Heart right ventricle (tissue), 16 donors: Measurements from ENCODE around the gene TUBGCP5. TPM values are rescaled to one million over a fixed set of nuclear protein-coding genes. Genes with fewer than 3 reads are reported as not detected.
A peak's percentile ranks its signal among the peaks of the same experiment; 100 is the strongest.

ENCODE experiments used
- ATAC-seq, 8 donors: fragments of 200-7000 bp; cut with Tn5 transposase; one replicate each; pipeline ENCODE4 v1.9.1; 2020; ENCODE audit warnings: mild to moderate bottlenecking in 8 of 8, moderate library complexity in 8 of 8, moderate number of reproducible peaks in 1 of 8
- DNase-seq, 2 donors: peaks; one replicate each; pipeline ENCODE4 v3.0.0-alpha.2; 2020
- H3K27ac ChIP-seq, 10 donors: fragments of 200-600 bp; sonication (generic) in 2 of 10; one replicate each; pipeline versions ENCODE4 v1.5.0 to v1.8.0; 2020 to 2022; ENCODE audit warnings: mild to moderate bottlenecking in 3 of 10
- H3K27me3 ChIP-seq, 7 donors: fragments of 200-600 bp; one replicate each; pipeline ENCODE4 v1.8.0; 2021 to 2022; ENCODE audit warnings: mild to moderate bottlenecking in 2 of 7
- H3K36me3 ChIP-seq, 9 donors: fragments of 200-600 bp; sonication (generic) in 1 of 9; one replicate each; pipeline versions ENCODE4 v1.5.0 to v1.8.0; 2020 to 2022; ENCODE audit warnings: mild to moderate bottlenecking in 2 of 9
- H3K4me1 ChIP-seq, 9 donors: fragments of 200-600 bp; sonication (generic) in 1 of 9; one replicate each; pipeline versions ENCODE4 v1.5.0 to v1.8.0; 2020 to 2022; ENCODE audit warnings: mild to moderate bottlenecking in 4 of 9
- H3K4me3 ChIP-seq, 10 donors: fragments of 200-600 bp; sonication (generic) in 2 of 10; one replicate each; pipeline versions ENCODE4 v1.5.0 to v1.8.0; 2020 to 2022; ENCODE audit warnings: mild to moderate bottlenecking in 7 of 10, moderate library complexity in 2 of 10
- H3K9me3 ChIP-seq, 11 donors: fragments of 200-600 bp in 10 of 11; sonication (generic) in 2 of 11; one replicate each; pipeline versions ENCODE4 v1.5.0 to v1.8.0; 2013 to 2022; ENCODE audit warnings: mild to moderate bottlenecking in 2 of 11, control low read depth in 1 of 11, moderate library complexity in 1 of 11
- WGBS, 2 donors: extraction: QIAGEN DNeasy Blood & Tissue Kit; methylation state at CpG; one replicate each; pipeline ENCODE4 v1.1.7; 2013; ENCODE audit warnings: inconsistent platforms in 1 of 2; 5-methylcytosine and 5-hydroxymethylcytosine counted together
- intact Hi-C, 10 donors: fragments of 100-400 bp; cut with DNase I; formaldehyde crosslinking; loops; one replicate each; pipeline versions ENCODE4 v1.11.1 to v1.14.2; 2022
- polyA plus RNA-seq, 2 donors: library from polyadenylated mRNA; stranded (reverse); fragments of 200-250 nt; gene quantifications; one replicate each; pipeline ENCODE4 v1.2.3, GENCODE V29; 2013
- total RNA-seq, 10 donors: library from RNA; stranded (reverse); fragmentation: NEBNext Ultra II Directional in 3 of 10; extraction: Animal tissue kit (Norgen Biotek cat#: 25700) in 3 of 10; gene quantifications; one replicate each; pipeline versions ENCODE4 v1.2.1 to v1.2.4, GENCODE V29; 2021 to 2023
- TF ChIP-seq, protein P1 (sequence below), 9 donors: fragments of 200-600 bp; sonication (generic) in 2 of 9; IDR thresholded peaks; one replicate each; pipeline versions ENCODE4 v1.5.0 to v1.8.0; 2021 to 2022; ENCODE audit warnings: antibody characterized with exemption in 9 of 9, mild to moderate bottlenecking in 5 of 9, moderate library complexity in 1 of 9
- donor health status: Arrhythmogenic right ventricular cardiomyopathy.
- donor health status: ischemic (EF 13 %, LVEDD 7.1; RV severe dilation, severe dysfunction).
- donor health status: healthy with polysubstance abuse.
- donor health status: DM: no; HTN: yes; CAD: no.
- donor health status: DM: no; HTN: no; CAD: no.
- donor health status: ischemic (EF 25% LVEDD 6.9; RV normal size, moderate dysfunction).
- donor health status: ischemic (EF 25% LVEDD 5.7; RV mildly dilated, moderate dysfunction).
- donor health status: healthy.
- donor health status: DM: yes; HTN: yes; CAD: no.
- donor health status: Ischemic cardiomyopathy.
- donor health status: ischemic (EF 35%, LVEDD 5.7; RV mildly dilated, moderate dysfunction).
- donor health status: nonischemic (EF 11% LVEDD 7.7; RV severe dilation, severe dysfunction).
- donor health status: DM: yes; HTN: yes; CAD: no.
- donor health status: PGD.
- donor health status: ischemic (EF 29% LVEDD 5.4; RV normal size, mild dysfunction).
- donor health status: nonischemic (EF 23%, LVEDD 6.1; RV moderate dilation, normal function).

The TUBGCP5 gene
- total and polyA plus RNA-seq, 12 donors = 3.8 to 17.3 (median 13.2) TPM

DNA sequence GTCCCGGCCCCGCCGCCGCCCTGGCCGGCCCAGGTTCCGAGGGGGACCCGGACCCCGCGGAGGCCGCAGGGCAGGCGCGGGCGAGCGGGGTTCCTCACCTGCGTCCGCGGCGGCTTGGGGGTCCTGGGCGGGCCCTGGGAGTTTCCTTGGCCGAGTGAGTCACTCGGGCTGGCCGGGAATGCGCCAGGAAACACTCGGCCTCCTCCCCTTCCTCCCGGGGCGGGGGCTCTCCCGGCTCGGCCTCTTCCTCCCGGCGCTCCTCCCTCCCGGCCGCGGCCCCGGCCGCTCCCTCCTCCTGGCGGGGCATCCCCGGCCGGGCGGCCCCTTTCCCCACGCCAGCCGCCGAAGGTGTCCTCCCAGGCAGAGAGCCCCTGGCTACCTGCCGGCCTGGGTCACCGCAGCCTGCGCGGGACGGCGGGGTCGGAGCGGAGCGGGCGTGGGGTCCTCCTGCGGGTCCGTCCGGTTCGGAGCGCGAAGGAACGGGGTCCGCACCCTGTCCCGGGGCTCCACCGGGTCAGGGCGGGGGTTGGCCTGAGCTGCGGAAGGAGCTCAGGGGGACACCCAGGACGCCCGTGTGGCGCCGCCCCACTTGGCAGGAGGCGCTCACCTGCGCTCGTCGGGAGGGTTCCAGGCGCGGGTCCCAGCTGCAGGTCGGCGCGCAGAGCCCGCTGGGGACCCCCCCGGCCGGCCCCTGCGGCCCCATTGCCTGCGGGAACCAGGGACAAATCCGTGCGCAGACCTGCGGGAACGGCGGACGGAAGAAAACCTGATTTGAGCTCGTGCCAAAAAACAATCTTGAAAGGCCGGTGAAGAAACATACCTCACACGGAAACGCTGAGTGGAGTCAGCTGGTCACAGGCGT lies 58.9 kb downstream of the TUBGCP5 start, which contains the start of gene CYFIP1:
Gene CYFIP1 (minus strand): TSS at position 180 of the 862 bp plus-strand sequence. CDS start 33,083 bp downstream, outside the sequence.
- no peaks in the 10 kb centered on the region for H3K9me3 ChIP-seq
- WGBS, 2 donors = 0 to 1% methylated on average over 61 to 93 of the region's 93 CpGs
- intact Hi-C loops = loop anchor here in 4 of 10 donors (2.0 to 10.0 kb wide), 5 partner anchors 32 to 143 kb away; partner anchors contain the start of genes NIPA2 (in 1 of the 4) and TUBGCP5 (in 1 of the 4)
- H3K4me1 ChIP-seq = peaks cover 3 to 31% (median 15%) of the 10 kb centered on the region in 9 donors
- H3K36me3 ChIP-seq = no peaks in the 10 kb centered on the region
- H3K27me3 ChIP-seq = peaks cover 0 to 15% (median 0%) of the 10 kb centered on the region in 7 donors
- H3K27ac ChIP-seq = peak within 1 kb of the TSS; percentile 83 to 95 (median 88)
- peak within 1 kb of the TSS; percentile 48 to 95 (median 92) for H3K4me3 ChIP-seq
- DNase-seq = peak; percentile 90
- TF ChIP-seq, protein P1, sequence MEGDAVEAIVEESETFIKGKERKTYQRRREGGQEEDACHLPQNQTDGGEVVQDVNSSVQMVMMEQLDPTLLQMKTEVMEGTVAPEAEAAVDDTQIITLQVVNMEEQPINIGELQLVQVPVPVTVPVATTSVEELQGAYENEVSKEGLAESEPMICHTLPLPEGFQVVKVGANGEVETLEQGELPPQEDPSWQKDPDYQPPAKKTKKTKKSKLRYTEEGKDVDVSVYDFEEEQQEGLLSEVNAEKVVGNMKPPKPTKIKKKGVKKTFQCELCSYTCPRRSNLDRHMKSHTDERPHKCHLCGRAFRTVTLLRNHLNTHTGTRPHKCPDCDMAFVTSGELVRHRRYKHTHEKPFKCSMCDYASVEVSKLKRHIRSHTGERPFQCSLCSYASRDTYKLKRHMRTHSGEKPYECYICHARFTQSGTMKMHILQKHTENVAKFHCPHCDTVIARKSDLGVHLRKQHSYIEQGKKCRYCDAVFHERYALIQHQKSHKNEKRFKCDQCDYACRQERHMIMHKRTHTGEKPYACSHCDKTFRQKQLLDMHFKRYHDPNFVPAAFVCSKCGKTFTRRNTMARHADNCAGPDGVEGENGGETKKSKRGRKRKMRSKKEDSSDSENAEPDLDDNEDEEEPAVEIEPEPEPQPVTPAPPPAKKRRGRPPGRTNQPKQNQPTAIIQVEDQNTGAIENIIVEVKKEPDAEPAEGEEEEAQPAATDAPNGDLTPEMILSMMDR (IDR thresholded peaks at IDR 0.05) = no peak
- ATAC-seq = peak; percentile 95 to 98 (median 97)

DNA sequence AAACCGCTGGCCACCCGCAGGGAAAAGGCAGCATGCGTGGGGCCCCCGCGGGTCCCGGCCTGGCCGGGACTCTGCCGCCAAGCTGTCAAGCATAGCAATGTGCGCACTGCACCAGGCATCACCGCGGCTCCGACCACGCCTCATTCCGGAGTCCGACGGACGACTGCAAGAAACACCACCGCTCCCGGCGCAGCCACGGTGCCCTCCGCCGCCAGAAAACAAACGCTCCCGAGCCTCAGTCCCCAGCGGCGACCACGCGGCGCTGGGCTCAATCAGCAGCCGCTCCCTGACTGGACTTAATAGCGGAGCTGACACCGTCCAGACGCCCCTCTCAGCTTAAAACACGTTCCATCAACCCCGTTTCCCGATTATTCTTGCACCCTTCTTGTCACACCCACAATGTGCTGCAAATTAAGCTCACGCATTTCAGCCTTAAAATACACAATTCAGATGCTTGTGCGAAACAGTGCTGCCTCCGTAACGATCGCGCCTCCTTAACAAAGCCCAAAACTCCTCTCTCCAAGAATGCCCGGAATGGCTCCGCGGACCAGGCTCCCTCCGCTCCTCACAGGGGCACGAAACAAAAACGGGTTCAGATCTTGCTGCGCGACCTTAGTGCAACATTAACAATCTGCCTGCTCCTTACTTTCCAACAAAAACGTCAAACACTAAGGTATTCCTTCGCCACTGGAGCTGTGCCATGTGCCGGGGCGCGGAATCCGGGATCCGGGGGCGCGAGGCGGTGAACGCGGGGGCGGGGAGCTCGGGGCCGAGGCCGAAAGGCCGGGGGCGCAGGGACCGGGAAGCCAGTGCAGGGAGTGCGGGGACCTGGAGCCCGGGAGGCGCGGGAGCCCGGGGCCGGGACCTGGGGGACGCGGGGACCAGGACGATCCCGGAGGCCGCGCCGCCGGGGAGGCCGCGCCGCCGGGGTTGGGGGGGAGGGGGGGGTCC lies 59.9 kb downstream of the TUBGCP5 start:
- Histone ChIP-seq H3K4me1 (peaks cover 3 to 40% (median 15%) of the 10 kb centered on the region in 9 donors), H3K27ac (peak overlapping the region; percentile 83 to 95 (median 88)), H3K27me3 (peaks cover 0 to 15% (median 0%) of the 10 kb centered on the region in 7 donors), H3K4me3 (peak overlapping the region; percentile 48 to 95 (median 92)), H3K9me3 (no peaks in the 10 kb centered on the region), H3K36me3 (no peaks in the 10 kb centered on the region)
- TF ChIP-seq, protein P1 (IDR thresholded peaks at IDR 0.05) = peak in 3 of 9 donors; percentile 9 to 22 (median 13)
- intact Hi-C loops = loop anchor here in 7 of 10 donors (2.0 to 10.0 kb wide), 8 partner anchors 23 to 142 kb away; partner anchors contain the start of genes NIPA2 (in 1 of the 7) and TUBGCP5 (in 1 of the 7)
- ATAC-seq (peak; percentile 34 to 74 (median 64)), DNase-seq (peak; percentile 47 to 72)
- WGBS, 2 donors = 0 to 1% methylated on average over 72 to 83 of the region's 88 CpGs

DNA sequence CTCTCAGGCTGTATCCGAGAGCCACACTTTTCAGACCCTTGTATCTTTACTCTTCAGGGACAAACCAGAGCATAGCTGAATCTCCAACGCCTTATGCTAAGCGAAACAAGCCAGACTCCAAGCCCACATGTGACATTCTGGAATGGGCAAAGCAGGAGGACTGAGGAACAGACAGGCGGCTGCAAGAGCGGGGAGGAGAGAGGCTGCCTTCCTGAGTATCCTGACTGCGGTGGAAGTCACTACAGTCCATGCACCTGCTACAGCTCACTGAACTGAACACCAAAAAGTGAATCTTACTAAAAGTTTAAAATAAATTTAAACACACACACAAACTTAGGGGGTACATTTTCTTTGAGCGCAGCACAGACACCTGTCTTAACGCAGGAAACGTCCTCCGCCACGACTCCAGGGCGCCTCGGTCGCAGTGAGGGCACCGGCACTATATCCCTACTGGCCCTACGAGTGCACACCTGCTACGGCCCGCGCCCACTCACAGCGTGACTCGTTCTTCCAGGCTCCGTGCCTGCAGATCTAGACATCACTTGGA lies 60.6 kb downstream of the TUBGCP5 start:
- no peaks in the 10 kb centered on the region for H3K36me3 ChIP-seq
- intact Hi-C loops = loop anchor here in 3 of 10 donors (2.0 to 10.0 kb wide), 3 partner anchors 22 to 64 kb away; no protein-coding TSS in a partner anchor
- H3K4me1 ChIP-seq = peaks cover 3 to 48% (median 18%) of the 10 kb centered on the region in 9 donors
- TF ChIP-seq, protein P1 (IDR thresholded peaks at IDR 0.05) = no peak
- 13 to 14% methylated on average over 22 of the region's 22 CpGs for WGBS, 2 donors
- DNase-seq = no peak
- peak in 7 of 8 donors; percentile 0 to 40 (median 26) for ATAC-seq
- H3K9me3 ChIP-seq = no peaks in the 10 kb centered on the region
- peak overlapping the region; percentile 48 to 95 (median 92) for H3K4me3 ChIP-seq
- peaks cover 0 to 15% (median 0%) of the 10 kb centered on the region in 7 donors for H3K27me3 ChIP-seq
- H3K27ac ChIP-seq = peak overlapping the region in 8 of 10 donors; percentile 84 to 95 (median 90)
